SU-DHL-6 (cell line): Measurements from ENCODE around the gene PCDHB6.
A peak's percentile ranks its signal among the peaks of the same experiment; 100 is the strongest.

Source experiments
- EZH2phosphoT487 ChIP-seq: fragments of 200-600 bp; sonication (generic), shearing (Covaris generic); conservative IDR thresholded peaks from 2 replicates; pipeline ENCODE4 v1.6.1; 2018; ENCODE audit warnings: mild to moderate bottlenecking, antibody characterized with exemption, low read length, moderate library complexity, mixed read lengths
- TF ChIP-seq, protein P1 (sequence below): fragments of 200-600 bp; sonication (generic); IDR thresholded peaks from one replicate; pipeline ENCODE4 v1.5.1; 2017; ENCODE audit warnings: antibody characterized with exemption, mild to moderate bottlenecking, low read length, moderate library complexity; ENCODE audit not compliant: insufficient read depth, poor library complexity, severe bottlenecking

- TF ChIP-seq, protein P1, sequence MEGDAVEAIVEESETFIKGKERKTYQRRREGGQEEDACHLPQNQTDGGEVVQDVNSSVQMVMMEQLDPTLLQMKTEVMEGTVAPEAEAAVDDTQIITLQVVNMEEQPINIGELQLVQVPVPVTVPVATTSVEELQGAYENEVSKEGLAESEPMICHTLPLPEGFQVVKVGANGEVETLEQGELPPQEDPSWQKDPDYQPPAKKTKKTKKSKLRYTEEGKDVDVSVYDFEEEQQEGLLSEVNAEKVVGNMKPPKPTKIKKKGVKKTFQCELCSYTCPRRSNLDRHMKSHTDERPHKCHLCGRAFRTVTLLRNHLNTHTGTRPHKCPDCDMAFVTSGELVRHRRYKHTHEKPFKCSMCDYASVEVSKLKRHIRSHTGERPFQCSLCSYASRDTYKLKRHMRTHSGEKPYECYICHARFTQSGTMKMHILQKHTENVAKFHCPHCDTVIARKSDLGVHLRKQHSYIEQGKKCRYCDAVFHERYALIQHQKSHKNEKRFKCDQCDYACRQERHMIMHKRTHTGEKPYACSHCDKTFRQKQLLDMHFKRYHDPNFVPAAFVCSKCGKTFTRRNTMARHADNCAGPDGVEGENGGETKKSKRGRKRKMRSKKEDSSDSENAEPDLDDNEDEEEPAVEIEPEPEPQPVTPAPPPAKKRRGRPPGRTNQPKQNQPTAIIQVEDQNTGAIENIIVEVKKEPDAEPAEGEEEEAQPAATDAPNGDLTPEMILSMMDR: peak; percentile 22
- no peak for TF ChIP-seq EZH2phosphoT487
These were observed 5.9 kb downstream of the PCDHB6 start for GRCh38 chr5:141155540-141156374.
